HS-5 (cell line): ENCODE results near the gene GAGE12J.
"Not testable (repeated sequence)": the region's sequence is repeated elsewhere in the genome, so short reads cannot be mapped to it uniquely, and the experiment has no call there.

ENCODE experiments used
- DNase-seq: peaks from one replicate; pipeline ENCODE4 v3.0.0-alpha.2; 2012; ENCODE audit warnings: low read depth

The GAGE12J gene

GRCh38 chrX:49310371-49310770, 11.5 kb upstream of the GAGE12J start:
- no peak for DNase-seq

- no peak for DNase-seq
Observed at GRCh38 chrX:49312176-49312575, 9.7 kb upstream of the GAGE12J start.

GRCh38 chrX:49316085-49316484, 5.8 kb upstream of the GAGE12J start:
- no peak for DNase-seq

- not testable (repeated sequence) for DNase-seq
Observed at GRCh38 chrX:49322266-49322665, 429 bp downstream of the GAGE12J start.

- not testable (repeated sequence) for DNase-seq
Observed at GRCh38 chrX:49323735-49324134, 1.9 kb downstream of the GAGE12J start.

- not testable (repeated sequence) for DNase-seq
Observed at GRCh38 chrX:49330421-49330820, 8.6 kb downstream of the GAGE12J start.

GRCh38 chrX:49331282-49331681, 9.4 kb downstream of the GAGE12J start, which contains the start of gene GAGE13:
TSS of gene GAGE13 (plus strand) at chrX:49331582. CDS start at chrX:49332738, 1,156 bp downstream.
- DNase-seq = not testable (repeated sequence)

GRCh38 chrX:49331841-49332240, 10.0 kb downstream of the GAGE12J start:
- DNase-seq = not testable (repeated sequence)

- not testable (repeated sequence) for DNase-seq
Observed at GRCh38 chrX:49341449-49341848, 19.6 kb downstream of the GAGE12J start.

- DNase-seq = not testable (repeated sequence)
Observed at GRCh38 chrX:49344496-49345175, 22.8 kb downstream of the GAGE12J start.

GRCh38 chrX:49345402-49345801, 23.6 kb downstream of the GAGE12J start:
- DNase-seq = not testable (repeated sequence)

GRCh38 chrX:49346150-49346549, 24.3 kb downstream of the GAGE12J start:
- DNase-seq = not testable (repeated sequence)
